Kidney epithelial cell (primary cell): ENCODE measurements around the gene PM20D2. TPM values are rescaled to one million over a fixed set of nuclear protein-coding genes. Genes with fewer than 3 reads are reported as not detected.

Experiments used
- DNase-seq: peaks from one replicate; pipeline ENCODE4 v3.0.0-alpha.2; 2010; ENCODE audit warnings: low read depth
- H3K27me3 ChIP-seq: 2 replicates; pipeline ENCODE4 v1.6.0; 2011; ENCODE audit warnings: low read length; ENCODE audit not compliant: control insufficient read depth, insufficient read depth
- H3K36me3 ChIP-seq: 2 replicates; pipeline ENCODE4 v1.5.1; 2011; ENCODE audit warnings: low read length; ENCODE audit not compliant: control insufficient read depth, insufficient read depth
- H3K4me3 ChIP-seq: 2 replicates; pipeline ENCODE4 v1.5.1; 2011; ENCODE audit warnings: low read depth, mild to moderate bottlenecking, control low read depth, low read length
- total RNA-seq: library from RNA; depleted of rRNA; stranded (reverse); fragments of >200 nt; gene quantifications from 2 replicates; pipeline ENCODE4 v1.2.3, GENCODE V29; 2015
- TF ChIP-seq, protein P1 (sequence below): IDR thresholded peaks from 2 replicates; pipeline ENCODE4 v1.5.1; 2011; ENCODE audit warnings: mild to moderate bottlenecking, moderate library complexity, low read length, control low read depth, inconsistent platforms; ENCODE audit not compliant: insufficient read depth, poor library complexity, severe bottlenecking

The PM20D2 gene
- total RNA-seq, 1 donor from 2014 or later: 26.4 TPM

DNA sequence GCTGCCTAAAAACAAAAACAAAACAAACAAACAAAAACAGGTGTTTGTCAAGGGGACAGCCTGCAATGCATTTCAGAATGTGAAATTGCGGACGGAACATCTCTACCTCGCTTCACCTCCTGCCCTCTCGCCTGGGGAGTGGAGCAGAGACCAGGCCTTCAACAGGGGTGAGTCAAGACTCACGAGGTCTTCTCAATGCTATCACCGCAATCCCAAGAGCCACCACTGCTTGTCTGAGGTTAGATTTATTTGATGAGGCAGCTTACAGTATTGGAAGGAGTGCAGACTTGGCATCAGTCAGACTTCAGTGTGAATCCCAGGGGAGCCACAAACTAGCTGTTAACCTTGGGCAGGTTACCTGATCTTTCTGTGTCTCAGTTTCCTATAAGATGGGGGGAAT, 63.6 kb downstream of the PM20D2 start:
- TF ChIP-seq, protein P1, sequence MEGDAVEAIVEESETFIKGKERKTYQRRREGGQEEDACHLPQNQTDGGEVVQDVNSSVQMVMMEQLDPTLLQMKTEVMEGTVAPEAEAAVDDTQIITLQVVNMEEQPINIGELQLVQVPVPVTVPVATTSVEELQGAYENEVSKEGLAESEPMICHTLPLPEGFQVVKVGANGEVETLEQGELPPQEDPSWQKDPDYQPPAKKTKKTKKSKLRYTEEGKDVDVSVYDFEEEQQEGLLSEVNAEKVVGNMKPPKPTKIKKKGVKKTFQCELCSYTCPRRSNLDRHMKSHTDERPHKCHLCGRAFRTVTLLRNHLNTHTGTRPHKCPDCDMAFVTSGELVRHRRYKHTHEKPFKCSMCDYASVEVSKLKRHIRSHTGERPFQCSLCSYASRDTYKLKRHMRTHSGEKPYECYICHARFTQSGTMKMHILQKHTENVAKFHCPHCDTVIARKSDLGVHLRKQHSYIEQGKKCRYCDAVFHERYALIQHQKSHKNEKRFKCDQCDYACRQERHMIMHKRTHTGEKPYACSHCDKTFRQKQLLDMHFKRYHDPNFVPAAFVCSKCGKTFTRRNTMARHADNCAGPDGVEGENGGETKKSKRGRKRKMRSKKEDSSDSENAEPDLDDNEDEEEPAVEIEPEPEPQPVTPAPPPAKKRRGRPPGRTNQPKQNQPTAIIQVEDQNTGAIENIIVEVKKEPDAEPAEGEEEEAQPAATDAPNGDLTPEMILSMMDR: no peak
- DNase-seq: no peak
- Histone ChIP-seq H3K4me3 (no peak overlapping the region), H3K27me3 (no peaks in the 10 kb centered on the region), H3K36me3 (no peaks in the 10 kb centered on the region)

- Histone ChIP-seq H3K4me3 (no peak overlapping the region), H3K27me3 (peaks cover 2% of the 10 kb centered on the region), H3K36me3 (no peaks in the 10 kb centered on the region)
- DNase-seq: no peak
- TF ChIP-seq, protein P1: no peak
Measured at GRCh38 chr6:89212472-89212871, 66.6 kb downstream of the PM20D2 start.

DNA sequence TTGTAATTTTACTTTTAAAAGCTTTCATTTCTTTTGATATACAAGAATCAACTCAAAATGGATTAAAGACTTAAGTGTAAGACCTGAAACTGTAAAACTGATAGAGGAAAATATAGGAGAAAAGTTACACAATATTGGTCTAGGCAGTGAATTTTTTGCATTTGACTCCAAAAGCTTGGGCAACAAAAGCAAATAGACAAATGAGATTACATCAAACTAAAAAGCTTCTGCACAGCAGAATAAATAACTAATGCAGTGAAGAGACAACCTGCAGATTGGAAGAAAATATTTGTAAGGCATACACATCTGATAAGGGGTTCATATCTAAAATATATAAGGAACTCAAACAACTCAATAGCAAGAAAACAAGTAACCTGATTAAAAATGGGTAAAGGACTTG, 68.3 kb downstream of the PM20D2 start:
- no peaks in the 10 kb centered on the region for H3K36me3 ChIP-seq
- no peak for DNase-seq
- TF ChIP-seq, protein P1: no peak
- H3K27me3 ChIP-seq: peaks cover 2% of the 10 kb centered on the region
- no peak overlapping the region for H3K4me3 ChIP-seq

Other genes with a start within 250 kb of the PM20D2 start
- gene RNGTT, start 182.4 kb upstream of the PM20D2 start, total RNA-seq: 14.4 and 17.6 TPM in 2 replicates
- gene PNRC1, start 65.3 kb upstream of the PM20D2 start, total RNA-seq: 59.8 and 63.4 TPM in 2 replicates
- gene SRSF12, start 28.0 kb upstream of the PM20D2 start, total RNA-seq: 8.3 and 10.1 TPM in 2 replicates
- gene GABRR1, start 71.3 kb downstream of the PM20D2 start, total RNA-seq: not detected in 2 replicates
- not detected in 2 replicates for gene GABRR2, start 169.2 kb downstream of the PM20D2 start, total RNA-seq
- gene UBE2J1, start 206.7 kb downstream of the PM20D2 start, total RNA-seq: 46.1 and 49.3 TPM in 2 replicates